22Rv1 (cell line): ENCODE measurements around the gene NMNAT3.

Experiments
- H3K27ac ChIP-seq: fragments of 450-650 bp; 2 replicates; pipeline ENCODE4 v1.5.1; 2017
- CTCF ChIP-seq: fragments of 450-650 bp; IDR thresholded peaks from 2 replicates; pipeline ENCODE4 v1.5.1; 2017; ENCODE audit warnings: mild to moderate bottlenecking
- ZFX ChIP-seq: fragments of 450-650 bp; IDR thresholded peaks from 2 replicates; pipeline ENCODE4 v1.6.1; 2017; ENCODE audit warnings: antibody characterized with exemption, borderline replicate concordance

The NMNAT3 gene

GRCh38 chr3:139660269-139660668, 17.5 kb downstream of the NMNAT3 start:
- TF ChIP-seq ZFX (no peak), CTCF (no peak)
- H3K27ac ChIP-seq: no peak overlapping the region

- TF ChIP-seq CTCF: no peak
- no peak for TF ChIP-seq ZFX
- no peak overlapping the region for H3K27ac ChIP-seq
Observed at GRCh38 chr3:139659511-139659910, 18.3 kb downstream of the NMNAT3 start.

- TF ChIP-seq ZFX (no peak), CTCF (no peak)
- no peak overlapping the region for H3K27ac ChIP-seq
Observed at GRCh38 chr3:139657936-139658335, 19.8 kb downstream of the NMNAT3 start.

- no peak for TF ChIP-seq CTCF
- TF ChIP-seq ZFX: no peak
- H3K27ac ChIP-seq: no peak overlapping the region
Observed at GRCh38 chr3:139657434-139657833, 20.3 kb downstream of the NMNAT3 start.

- TF ChIP-seq CTCF (no peak), ZFX (no peak)
- H3K27ac ChIP-seq: no peak overlapping the region
Observed at GRCh38 chr3:139655909-139656595, 21.7 kb downstream of the NMNAT3 start.

GRCh38 chr3:139654637-139655365, 23.0 kb downstream of the NMNAT3 start:
- H3K27ac ChIP-seq: no peak overlapping the region
- TF ChIP-seq CTCF (no peak), ZFX (no peak)

- TF ChIP-seq ZFX (no peak), CTCF (no peak)
- no peak overlapping the region for H3K27ac ChIP-seq
Observed at GRCh38 chr3:139653582-139653981, 24.2 kb downstream of the NMNAT3 start.
